Measurements from ENCODE around the gene LGALS9.
"Not testable (repeated sequence)": the region's sequence is repeated elsewhere in the genome, so short reads cannot be mapped to it uniquely, and the experiment has no call there.

Gene LGALS9

DNA sequence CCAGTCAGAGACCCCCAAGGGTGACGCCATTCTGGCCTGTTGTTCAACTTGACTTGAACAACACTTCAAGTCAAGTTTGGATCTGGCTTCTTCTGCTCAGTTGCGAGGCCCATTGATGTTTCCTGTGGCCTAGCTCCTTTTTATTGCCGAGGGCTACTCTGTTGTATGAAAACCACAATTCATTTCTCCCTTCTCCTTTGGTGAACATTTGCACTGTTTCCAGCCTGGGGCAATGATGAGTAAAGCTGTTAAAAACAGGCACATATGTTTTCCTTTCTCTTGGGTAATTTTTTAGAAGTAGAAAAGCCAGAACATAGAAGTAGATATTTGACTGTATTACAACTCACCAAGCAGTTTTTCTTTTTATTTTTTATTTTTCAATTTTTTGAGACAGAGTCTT lies 1.7 kb upstream of the LGALS9 start:
- not testable (repeated sequence) for DNase-seq (ENCODE audit: low read depth in 2 of 2)

DNA sequence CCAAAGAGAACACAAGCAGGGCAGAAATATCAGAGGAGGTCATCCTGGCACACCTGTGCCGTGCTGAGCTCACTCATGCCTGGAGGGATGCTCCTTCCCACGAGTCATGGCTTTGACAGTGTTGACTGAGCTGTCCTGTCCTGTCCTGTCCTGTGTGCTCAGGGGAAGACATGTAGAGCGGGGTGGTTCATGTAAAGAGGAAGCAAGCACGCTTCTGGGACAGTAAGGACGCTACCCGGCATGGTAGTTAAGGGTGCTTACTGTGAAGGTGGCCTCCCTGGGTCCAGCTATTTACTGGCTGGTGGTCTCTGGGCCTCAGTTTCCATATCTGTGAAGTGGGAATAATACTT lies 398 bp downstream of the LGALS9 start:
- DNase-seq (ENCODE audit: low read depth in 2 of 2), result no peak

DNA sequence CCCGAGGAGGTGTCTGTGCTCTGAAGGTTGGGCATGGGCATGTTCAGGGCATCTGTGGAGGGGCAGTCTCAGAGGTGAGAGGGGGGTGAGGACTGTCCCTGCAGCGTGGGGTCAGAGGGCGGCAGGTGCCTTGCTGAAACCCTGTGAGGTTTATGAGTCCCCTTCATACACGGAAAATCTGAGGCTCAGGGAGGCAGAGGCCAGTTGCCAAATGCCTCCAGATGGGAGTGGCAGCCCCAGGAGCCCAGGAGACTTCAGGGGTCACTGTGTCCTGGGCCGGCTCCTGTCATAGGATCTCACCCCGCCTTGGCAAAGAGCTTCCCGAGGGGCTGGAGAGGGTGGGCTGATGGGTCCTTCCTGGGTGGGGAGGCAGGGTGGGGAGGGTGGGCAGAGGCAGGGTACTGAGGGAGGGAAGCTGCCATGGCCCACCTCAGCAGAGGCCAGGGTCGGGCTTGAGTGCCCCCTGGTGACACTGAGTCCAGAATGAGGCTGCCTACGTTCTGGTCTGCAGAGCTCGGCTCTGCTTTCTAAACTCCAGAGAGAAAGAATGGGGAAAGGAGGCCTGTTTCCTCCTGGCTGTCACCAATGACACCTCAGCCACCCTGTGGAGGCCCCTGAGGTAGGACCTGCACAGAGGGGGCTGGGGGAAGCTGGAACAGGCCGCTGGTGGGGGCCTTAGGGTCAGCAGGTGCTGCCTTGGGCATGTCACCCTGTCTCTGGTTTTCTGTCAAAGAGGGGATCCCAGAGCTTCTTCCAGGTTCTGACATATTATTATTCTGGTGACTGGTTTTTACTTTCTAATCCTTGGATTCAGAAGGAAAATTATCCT lies 1.1 kb downstream of the LGALS9 start:
- no peak for DNase-seq (ENCODE audit: low read depth in 2 of 2)

DNA sequence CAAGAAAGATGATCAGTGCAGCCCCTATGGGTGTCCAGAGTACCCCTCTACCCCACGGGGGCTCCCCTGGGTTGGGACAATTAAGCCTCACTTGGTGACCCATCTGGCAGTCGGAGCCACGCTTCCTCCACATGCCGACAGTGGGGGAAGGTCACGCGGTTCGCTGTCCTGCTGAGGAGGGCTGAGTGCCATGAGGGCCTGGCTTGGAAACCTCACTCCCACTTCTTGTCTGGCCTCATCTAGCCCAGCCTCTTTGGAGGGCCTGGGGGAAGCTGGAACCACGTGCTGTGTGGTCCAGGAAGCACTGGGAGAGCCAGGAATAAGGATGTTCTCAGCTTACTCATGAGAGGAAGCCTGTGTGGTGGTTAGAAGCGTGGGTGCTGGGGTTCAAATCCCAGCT lies 1.8 kb downstream of the LGALS9 start:
- DNase-seq (ENCODE audit: low read depth in 2 of 2), result not testable (repeated sequence)

DNA sequence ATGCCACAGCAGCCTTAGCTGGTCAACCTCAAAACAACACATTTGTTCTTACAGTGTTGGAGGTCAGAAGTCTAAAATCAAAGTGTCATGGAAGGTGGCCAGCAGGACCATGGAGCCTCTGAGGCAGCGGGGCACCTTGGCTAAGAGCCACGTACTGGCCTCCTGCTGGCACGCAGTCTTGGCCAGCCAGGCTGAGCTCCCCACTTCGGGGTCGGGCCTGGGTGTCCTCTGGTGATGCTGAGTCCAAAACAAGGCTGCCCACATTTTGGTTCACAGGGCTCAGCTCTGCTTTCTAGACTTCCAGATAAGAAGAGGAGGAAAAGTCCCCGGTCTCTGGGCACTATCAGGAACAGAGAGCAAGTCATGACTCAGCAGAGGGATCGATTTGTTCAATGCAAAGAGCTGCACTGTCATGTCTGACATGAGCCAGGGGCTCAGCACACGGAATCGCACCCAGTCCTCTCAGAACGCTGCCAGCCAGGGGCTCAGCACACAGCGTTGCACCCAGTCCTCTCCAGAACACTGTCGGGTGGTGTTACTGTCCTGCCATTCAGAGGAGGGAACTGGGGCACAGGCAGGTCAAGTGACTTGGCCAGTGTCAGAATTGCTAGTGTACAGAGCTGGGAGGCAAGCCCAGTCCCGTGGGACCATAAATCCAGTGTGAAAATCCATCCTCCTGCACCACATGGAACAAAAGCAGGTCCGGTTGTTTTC lies 2.5 kb downstream of the LGALS9 start:
- no peak for DNase-seq (ENCODE audit: low read depth in 2 of 2)

DNA sequence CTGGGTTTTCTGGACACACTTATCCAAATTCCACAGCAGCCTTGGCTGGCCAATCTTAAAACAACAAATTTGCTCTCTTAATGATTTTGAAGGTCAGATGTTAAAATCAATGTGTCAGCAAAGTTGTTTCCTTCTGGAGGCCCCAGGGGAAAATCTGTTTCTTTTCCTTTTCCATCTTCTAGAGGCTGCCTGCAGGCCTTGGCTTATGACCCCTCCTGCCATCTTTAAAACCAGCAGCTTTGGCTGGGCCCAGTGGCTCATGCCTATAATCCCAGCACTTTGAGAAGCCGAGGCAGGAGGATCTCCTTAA lies 3.0 kb downstream of the LGALS9 start:
- no peak for DNase-seq (ENCODE audit: low read depth in 2 of 2)

DNA sequence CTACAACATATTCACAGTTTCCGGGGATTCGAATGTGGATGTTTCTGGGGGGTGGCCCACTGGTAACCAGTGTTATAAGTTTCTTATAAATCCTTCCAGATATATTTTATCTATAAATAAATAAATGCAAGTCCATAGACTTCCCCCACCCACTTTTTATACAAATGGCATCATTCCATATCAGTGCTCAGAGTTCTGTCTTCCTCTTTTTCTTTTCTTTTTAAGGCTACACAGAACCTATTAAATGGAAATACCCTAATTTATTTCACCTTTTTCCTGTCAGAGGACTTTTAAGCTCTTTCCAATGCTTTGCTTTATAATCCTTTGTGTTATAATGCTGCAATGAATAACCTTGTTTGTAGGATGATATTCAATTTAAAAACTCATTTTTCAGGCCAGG lies 3.8 kb downstream of the LGALS9 start:
- DNase-seq (ENCODE audit: low read depth in 2 of 2), result no peak

DNA sequence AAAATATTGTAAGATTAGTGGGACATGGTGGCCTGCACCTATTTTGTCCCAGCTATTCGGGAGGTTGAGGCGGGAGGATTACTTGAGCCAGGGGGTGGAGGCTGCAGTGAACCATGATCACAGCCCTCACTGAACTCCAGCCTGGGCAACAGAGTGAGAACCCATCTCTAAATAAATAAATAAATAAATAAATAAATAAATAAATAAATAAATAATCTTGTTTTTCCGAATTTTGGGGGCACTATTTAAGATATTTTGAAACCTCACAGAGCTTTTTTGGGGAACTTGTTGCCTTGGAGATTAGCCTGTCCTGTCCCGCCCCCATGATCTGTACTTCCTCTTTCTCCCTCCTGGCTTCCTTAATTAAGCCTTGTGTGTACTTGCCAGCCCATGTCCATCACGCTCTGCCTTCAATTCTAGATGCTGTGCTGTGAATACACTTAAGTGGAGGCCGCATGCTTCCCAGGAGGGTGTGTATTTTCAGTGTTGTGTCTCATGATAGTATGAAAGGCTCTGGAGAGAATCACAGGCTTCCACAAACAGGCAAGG lies 4.4 kb downstream of the LGALS9 start:
- DNase-seq (ENCODE audit: low read depth in 2 of 2), result no peak

DNA sequence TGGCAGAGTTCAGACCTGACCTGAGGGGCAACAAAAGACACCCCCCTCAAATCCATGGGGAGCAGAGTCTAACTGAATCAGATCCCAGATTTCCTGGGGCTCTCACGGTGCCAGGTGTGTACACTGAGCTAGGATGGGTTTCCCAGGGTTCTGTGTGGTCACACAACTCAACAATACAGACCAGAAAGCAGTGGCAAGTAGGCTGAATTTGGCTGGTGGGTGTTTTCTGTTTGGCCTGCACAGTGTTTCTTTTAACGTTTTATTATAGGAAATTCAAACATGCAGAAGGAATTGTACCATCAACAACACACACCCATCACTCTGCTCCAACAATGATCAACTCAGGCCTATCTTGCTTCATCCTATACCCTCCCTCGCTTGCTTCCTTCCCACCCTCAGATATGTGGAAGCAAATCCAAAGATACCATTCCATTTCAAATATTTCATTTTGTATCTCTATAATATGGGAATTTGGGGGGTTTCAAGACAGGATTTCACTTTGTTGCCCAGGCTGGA lies 5.1 kb downstream of the LGALS9 start:
- not testable (repeated sequence) for DNase-seq (ENCODE audit: low read depth in 2 of 2)

DNA sequence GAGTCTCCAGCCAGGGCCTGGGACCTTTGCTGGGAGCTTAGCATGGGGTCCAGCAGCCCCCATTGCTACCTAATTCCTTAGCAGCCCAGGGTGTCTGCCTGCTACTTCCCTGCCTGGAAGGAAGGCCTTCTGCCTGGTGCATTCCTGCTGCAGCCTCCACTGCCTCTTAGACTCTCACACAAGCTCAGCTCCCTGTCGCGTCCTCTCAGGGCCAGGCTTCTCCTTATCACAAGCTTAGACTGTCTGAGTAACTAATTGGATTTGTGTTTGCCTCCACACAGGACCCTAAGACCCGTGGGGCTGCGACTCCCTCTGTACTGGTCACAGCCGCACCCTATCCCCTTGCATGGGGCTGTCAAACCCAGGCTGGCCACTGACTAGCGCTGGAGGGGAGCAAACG lies 6.8 kb downstream of the LGALS9 start:
- DNase-seq (ENCODE audit: low read depth in 2 of 2), result not testable (repeated sequence)

DNA sequence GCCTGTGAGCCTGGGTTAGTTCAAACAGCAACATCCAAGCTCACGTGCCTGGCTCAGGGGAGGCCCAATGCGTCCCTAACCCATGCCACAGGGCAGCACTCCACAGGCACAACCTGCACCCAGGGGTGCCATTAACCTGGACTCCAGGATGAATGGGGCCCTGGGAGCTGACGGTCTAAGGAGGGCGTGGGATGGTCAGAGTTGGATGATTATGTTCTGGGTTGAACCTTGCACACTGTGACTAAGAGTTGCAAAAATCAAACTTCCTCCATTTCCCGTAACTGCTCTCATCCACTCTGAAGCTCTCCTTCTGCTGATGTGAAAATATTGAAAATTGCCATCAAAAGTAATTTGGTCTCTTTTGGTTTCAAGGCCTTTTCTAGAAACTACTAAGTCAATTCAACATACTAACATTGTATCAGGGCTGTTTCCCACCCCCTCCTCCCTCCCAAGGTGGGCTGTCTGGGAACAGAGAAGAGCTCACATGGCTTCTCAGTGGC lies 7.5 kb downstream of the LGALS9 start:
- not testable (repeated sequence) for DNase-seq (ENCODE audit: low read depth in 2 of 2)

DNA sequence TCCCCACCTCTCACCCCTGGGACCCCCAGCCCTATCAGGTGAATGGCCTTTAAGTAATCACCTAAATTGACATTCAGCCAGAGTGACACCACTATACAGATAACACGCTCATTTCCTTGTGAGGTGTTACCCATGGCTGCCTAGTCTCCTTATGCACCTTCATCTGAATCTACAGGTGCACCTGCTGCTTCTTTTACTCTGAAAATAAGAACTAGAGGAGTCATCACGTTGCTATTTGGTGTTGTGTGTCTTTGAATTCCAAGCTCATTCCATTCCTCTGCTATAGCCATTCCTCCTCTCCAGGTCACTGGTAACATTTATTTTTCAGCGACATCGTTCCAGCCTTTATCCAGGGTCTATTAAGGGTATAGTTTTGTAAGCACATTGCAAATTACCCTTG lies 9.8 kb downstream of the LGALS9 start:
- no peak for DNase-seq (ENCODE audit: low read depth in 2 of 2)

DNA sequence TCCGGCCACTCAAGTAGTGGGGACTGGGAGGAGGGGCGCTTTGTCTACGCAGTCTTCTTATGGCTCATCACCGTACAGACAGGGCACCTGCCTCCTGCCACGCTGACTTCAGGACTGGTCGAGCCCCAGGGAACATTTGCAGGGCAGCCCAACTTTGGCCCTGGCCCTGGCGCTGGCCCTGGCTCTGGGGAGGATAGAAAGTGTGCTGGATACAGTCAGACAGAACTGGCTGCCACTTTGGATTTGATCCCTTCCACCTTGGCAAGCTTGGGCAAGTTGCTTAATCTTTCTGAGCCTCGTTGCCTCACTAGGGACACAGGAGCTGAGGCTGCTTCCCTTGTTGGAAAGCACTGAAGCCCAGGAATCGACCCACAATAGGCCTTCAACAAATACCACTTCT lies 13.6 kb downstream of the LGALS9 start:
- no peak for DNase-seq (ENCODE audit: low read depth in 2 of 2)

DNA sequence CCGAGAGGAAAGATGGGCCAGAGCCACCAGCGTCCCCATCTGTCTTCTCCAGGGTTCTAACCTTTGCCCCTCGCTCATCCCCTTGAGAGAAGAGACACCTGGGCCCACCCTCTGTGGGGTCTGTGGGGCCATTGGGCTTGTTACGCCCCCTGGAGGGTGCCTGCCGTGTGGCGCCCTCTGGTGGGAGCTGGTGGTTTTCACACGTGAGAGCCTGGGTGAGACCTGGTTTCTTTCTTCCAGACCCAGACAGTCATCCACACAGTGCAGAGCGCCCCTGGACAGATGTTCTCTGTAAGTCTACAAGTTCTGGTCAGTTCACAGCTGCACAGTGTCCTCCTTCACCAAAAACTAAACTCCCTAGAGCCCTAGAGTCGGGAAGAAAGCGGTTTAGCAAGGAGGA lies 14.6 kb downstream of the LGALS9 start:
- not testable (repeated sequence) for DNase-seq (ENCODE audit: low read depth in 2 of 2)

DNA sequence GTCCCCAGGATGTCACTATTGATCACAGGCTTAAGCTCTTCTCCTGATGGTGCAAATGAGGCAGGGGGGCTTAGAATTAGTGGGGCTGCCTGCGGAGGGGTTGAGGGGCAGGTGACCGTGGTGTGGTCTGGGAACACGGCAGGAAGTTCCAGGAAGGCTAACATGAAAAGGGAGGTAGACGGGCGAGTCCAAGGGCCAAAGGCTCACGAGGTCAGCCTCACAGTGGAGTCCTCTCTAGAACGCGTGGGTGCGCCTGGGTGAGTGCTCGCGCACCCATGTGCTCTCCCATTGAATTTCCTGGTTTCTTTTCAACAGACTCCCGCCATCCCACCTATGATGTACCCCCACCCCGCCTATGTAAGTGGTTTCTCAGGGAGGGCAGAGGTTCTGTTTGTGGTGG lies 15.2 kb downstream of the LGALS9 start:
- DNase-seq (ENCODE audit: low read depth in 2 of 2), result no peak

DNA sequence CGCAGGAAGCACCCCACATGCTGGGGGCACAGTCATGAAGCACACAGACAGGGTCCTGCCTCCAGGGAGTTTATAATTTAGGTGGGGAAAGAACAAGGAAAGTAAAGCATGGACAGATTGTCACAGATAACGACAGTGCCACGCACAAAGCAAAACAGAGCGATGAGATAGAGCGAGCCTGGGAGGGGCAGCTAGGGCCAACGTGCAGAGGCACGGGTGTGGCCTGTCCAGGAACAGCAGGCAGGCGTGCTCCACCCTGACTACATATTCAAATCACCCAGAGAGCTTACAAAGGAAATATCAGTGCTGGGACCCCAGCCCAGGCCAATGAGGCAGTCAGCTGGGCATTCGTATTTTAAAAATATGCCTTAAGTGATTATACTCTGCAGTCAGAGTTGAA lies 16.8 kb downstream of the LGALS9 start:
- no peak for DNase-seq (ENCODE audit: low read depth in 2 of 2)

DNA sequence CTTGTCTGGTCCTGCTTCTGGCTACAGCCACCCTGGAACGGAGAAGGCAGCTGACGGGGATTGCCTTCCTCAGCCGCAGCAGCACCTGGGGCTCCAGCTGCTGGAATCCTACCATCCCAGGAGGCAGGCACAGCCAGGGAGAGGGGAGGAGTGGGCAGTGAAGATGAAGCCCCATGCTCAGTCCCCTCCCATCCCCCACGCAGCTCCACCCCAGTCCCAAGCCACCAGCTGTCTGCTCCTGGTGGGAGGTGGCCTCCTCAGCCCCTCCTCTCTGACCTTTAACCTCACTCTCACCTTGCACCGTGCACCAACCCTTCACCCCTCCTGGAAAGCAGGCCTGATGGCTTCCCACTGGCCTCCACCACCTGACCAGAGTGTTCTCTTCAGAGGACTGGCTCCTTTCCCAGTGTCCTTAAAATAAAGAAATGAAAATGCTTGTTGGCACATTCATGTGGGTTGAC lies 18.2 kb downstream of the LGALS9 start:
- not testable (repeated sequence) for DNase-seq (ENCODE audit: low read depth in 2 of 2)

DNA sequence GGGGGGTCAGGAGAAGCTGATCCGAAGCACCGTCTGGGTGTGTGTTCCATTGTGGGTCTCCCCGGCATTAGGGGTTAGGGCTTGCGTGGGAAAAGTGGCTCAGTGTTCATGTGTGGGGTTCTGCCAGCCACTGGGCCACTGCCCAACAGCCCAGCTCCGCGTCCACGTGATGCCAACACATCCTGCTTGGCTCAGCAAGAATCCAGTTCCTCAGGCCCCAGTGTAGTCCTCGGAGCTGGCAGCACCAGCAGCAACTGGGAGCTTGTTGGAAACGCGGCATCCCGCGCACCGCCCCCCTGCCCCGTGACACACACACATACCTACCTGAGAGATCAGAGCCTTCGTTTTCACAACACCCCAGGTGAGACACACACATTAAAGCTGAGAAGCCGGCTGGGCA lies 18.9 kb downstream of the LGALS9 start:
- DNase-seq (ENCODE audit: low read depth in 2 of 2), result no peak

DNA sequence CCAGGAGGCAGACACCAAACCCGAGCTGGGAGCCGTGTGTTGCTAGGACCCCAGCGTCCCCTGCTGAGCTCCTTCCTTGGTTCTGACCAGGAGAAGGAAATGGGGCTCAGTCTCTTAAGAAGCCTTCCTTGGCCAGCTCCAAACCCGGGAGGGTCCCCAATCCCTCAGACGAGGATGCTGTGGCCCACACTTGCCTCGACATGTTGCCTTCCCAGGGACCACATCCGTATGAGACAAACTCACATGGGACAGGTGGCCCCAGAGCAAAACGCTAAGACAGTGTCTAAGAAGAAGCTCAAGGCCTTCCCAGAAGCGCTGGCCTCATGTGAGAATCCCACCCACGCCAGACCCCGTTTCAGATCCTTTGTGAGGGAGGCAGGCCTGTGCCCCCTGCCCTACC lies 19.8 kb downstream of the LGALS9 start:
- DNase-seq (ENCODE audit: low read depth in 2 of 2), result no peak

DNA sequence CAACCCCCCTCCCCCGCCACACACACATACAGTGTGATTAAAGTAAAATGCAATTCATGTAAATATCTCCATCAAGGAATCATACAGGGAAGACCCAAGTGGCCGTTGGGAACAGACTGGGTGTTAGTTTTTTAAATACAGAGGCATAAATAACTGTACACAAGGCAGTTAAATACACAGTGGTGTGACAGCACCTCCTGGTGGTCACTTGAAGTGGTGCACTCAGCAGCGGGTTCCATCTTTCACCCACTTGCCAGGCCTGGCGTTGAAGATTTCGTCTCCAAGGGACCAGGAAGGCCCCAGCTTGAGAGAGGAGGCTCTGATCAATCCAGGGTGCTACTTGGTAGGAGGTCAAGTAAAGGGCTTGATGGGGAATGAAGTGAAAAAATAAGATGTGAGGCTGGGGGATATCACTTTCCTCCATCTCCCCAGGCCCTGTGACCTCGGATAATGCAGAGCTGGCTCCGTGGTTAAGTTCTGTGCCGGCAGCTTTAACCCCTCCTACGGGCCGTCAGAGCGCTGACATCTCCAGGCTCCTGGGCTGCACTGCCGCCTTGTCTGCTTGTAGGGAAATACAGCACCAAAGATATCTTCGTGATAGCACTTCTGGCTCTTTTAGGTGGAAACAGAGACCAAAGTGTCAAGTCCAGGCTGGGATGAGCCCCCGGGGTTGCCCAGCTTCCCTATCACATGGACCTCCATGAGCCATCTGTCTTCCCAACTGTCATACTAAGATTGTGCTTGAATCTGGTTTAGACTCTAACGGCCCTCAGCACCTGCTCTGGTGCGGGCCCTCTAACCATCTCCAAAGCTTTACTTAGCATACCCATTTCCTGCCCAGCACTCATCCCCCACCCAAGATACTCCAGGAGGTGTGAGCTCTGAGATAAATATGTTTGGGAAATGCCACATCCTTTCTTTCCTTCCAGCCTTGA lies 20.7 kb downstream of the LGALS9 start:
- DNase-seq (ENCODE audit: low read depth in 2 of 2), result peak; percentile 38 to 39

DNA sequence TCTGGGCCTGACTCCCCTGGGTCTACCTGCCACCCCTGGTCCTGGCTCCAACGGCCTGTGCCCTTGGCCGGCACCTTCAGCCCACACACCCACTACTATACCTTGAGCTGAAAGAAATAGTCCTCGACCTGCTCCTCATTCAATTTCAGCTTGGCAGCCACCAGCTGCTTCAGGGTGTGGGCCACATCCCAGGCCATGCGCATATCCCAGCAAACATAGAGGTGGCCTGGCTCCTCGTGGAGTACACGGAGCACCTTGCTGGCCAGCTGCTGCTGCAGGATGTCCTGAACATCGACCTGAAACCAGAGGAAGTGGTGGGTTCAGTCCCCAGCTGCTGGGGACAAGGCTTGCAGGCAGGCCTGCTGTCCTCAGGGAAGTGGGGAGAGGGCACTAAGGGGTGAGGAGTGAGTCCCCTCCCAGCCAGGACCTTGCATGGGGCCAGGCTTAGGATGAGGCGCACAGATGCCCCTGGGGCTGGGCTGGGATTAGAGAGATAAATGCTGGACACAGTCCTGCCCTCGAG lies 22.5 kb downstream of the LGALS9 start:
- not testable (repeated sequence) for DNase-seq (ENCODE audit: low read depth in 2 of 2)

Data from stimulated activated CD8-positive, alpha-beta memory T cell treated with anti-CD3 and anti-CD28 coated beads, Interleukin-2, amount 100 ng/mL, for 1 hour (primary cell).